ENCODE measurements around the gene TSHZ2. TPM values are rescaled to one million over a fixed set of nuclear protein-coding genes. Genes with fewer than 3 reads are reported as not detected.
"Not testable (repeated sequence)": the region's sequence is repeated elsewhere in the genome, so short reads cannot be mapped to it uniquely, and the experiment has no call there.

TSHZ2 gene
- total and polyA plus RNA-seq, 3 donors from 2014 or later, result 13.0 to 41.9 (median 40.4) TPM

DNA sequence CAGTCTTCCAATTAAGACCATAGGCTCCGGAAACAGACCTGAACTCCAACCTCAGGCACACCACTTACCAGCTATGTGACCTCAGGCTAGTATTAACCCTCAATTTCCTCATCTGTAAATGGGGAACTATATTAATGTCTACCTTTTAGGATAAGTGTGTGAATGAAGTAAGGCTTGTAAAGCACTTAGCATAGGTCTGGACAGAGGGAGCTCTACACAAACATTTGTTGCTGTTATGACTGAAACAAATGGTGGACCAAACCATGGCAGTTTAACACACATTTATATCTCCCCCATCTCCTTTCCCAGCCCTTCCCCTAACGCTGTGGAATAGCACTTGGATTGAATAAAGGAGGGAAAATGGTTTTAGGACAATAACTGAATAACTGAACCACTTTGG, 48.7 kb downstream of the TSHZ2 start:
- H3K36me3 ChIP-seq (ENCODE audit: low read depth, missing control alignments), result no peaks in the 10 kb centered on the region
- no peaks in the 10 kb centered on the region for H3K9me3 ChIP-seq
- no peaks in the 10 kb centered on the region for H3K4me1 ChIP-seq
- no peak overlapping the region for H3K27ac ChIP-seq
- H3K4me3 ChIP-seq, result no peak overlapping the region
- H3K27me3 ChIP-seq, result no peaks in the 10 kb centered on the region
- intact Hi-C loops (cut with DNase I; ENCODE audit: low total_unique reads), result no loop called here
- DNase-seq, result no peak
- 62 to 75% methylated on average over 2 of the region's 2 CpGs for WGBS, 2 donors
- no peak for TF ChIP-seq POLR2A (IDR thresholded peaks at IDR 0.05)
- TF ChIP-seq, protein P1, sequence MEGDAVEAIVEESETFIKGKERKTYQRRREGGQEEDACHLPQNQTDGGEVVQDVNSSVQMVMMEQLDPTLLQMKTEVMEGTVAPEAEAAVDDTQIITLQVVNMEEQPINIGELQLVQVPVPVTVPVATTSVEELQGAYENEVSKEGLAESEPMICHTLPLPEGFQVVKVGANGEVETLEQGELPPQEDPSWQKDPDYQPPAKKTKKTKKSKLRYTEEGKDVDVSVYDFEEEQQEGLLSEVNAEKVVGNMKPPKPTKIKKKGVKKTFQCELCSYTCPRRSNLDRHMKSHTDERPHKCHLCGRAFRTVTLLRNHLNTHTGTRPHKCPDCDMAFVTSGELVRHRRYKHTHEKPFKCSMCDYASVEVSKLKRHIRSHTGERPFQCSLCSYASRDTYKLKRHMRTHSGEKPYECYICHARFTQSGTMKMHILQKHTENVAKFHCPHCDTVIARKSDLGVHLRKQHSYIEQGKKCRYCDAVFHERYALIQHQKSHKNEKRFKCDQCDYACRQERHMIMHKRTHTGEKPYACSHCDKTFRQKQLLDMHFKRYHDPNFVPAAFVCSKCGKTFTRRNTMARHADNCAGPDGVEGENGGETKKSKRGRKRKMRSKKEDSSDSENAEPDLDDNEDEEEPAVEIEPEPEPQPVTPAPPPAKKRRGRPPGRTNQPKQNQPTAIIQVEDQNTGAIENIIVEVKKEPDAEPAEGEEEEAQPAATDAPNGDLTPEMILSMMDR (IDR thresholded peaks at IDR 0.05), result no peak

DNA sequence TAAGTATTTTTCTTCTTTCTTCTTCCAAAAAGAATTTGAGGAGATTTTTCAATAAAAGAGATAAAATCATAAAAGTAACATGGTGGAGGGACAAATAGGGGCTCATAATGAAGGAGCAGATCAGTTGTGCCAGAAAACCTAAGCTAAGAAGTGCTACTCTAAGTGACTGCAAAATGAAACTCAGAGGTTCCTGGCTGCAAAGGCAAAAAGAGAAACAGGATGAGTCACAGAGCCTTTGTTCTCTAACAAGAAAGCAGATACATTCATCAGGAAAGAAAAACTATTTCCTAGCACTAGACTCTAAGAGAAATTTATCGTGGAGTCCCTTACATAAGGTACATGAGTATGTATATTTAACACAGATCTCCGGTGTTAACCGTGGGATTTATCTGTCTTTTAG, 49.8 kb downstream of the TSHZ2 start:
- no peak overlapping the region for H3K27ac ChIP-seq
- WGBS, 2 donors, result 90% methylated on average over 3 of the region's 3 CpGs
- TF ChIP-seq, protein P1 (IDR thresholded peaks at IDR 0.05), result no peak
- H3K4me3 ChIP-seq, result no peak overlapping the region
- no peaks in the 10 kb centered on the region for H3K9me3 ChIP-seq
- H3K4me1 ChIP-seq, result no peaks in the 10 kb centered on the region
- no peak for DNase-seq
- no peaks in the 10 kb centered on the region for H3K36me3 ChIP-seq (ENCODE audit: low read depth, missing control alignments)
- intact Hi-C loops (cut with DNase I; ENCODE audit: low total_unique reads), result no loop called here
- no peaks in the 10 kb centered on the region for H3K27me3 ChIP-seq

DNA sequence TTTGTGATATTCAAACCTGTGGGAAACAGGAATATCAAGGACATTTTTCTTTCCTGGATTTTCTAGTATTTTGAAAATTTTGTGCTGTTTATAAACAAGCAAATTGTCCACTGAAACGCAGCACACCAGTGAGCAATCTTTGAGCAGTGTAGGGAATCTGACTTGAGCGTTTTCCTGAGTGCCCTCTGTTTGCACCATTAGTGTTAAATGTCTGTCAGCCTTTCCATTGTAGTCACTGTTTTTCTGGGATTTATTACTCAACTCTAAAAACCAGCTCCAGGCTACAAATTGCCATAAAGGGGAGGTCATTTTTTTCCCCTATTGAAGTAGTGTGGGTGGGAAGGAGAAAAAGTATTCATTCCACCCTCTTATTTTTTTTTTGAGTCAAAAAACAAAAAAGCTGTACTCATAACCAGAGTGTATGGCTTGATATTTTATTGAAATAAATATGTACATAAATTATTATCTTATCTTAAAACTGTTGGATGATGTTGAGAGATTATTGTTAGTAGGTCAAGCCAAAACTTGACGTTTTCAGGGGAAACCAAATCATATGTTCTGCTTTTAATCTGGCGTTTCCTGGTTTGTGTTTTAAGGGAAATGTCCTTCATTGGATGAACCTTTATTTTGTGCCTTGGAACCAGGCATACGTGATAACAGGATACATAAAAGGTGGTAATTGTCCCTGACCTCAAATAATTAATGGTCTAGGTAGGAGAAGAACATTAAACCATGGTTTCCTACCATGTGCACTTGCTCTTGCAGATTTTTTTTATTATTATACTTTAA, 51.8 kb downstream of the TSHZ2 start:
- intact Hi-C loops (cut with DNase I; ENCODE audit: low total_unique reads), result no loop called here
- DNase-seq, result no peak
- TF ChIP-seq, protein P1 (IDR thresholded peaks at IDR 0.05), result no peak
- TF ChIP-seq POLR2A (IDR thresholded peaks at IDR 0.05), result no peak
- Histone ChIP-seq H3K4me3 (no peak overlapping the region), H3K27me3 (no peaks in the 10 kb centered on the region), H3K9me3 (no peaks in the 10 kb centered on the region), H3K27ac (peak overlapping the region in 1 of 2 donors; percentile 10), H3K4me1 (no peaks in the 10 kb centered on the region), H3K36me3 (ENCODE audit: low read depth, missing control alignments) (no peaks in the 10 kb centered on the region)
- WGBS, 2 donors, result 49 to 53% methylated on average over 5 of the region's 5 CpGs

DNA sequence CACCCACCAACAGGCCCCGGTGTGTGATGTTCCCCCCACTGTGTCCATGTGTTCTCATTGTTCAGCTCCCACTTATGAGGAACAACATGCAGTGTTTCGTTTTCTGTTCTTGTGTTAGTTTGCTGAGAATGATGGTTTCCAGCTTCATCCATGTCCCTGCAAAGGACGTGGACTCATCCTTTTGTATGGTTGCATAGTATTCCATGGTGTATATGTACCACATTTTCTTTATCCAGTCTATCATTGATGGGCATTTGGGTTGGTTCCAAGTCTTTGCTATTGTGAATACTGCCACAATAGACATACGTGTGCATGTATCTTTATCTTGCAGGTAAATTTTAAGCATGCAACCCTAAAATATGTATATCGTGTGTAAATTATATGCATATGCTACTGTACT, 52.5 kb downstream of the TSHZ2 start:
- H3K27ac ChIP-seq; H3K4me1 ChIP-seq; H3K9me3 ChIP-seq; H3K36me3 ChIP-seq (ENCODE audit: low read depth, missing control alignments); DNase-seq; intact Hi-C loops (cut with DNase I; ENCODE audit: low total_unique reads); H3K27me3 ChIP-seq; H3K4me3 ChIP-seq: not testable (repeated sequence)
- 96% methylated on average over 5 of the region's 5 CpGs for WGBS, 2 donors

DNA sequence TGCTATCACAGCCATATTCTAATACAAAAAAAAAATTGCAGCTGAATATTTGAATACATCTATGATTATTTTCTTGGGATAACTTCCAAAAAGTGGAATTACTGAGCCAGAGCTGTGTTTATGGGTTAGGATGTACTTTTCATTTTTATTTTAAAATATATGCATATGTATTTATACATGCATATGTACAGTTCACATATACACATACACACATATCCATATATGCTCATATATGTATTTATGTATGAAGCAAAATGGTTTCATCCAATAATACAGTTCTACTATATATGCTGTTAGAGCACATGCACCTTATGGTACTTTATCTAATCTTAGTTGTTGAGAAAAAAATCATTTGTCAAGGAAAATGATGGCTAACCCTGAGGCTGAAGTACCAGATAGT, 54.9 kb downstream of the TSHZ2 start:
- intact Hi-C loops (cut with DNase I; ENCODE audit: low total_unique reads), result no loop called here

More for the DNA sequence above, 54.9 kb downstream of the TSHZ2 start:
- no peak for DNase-seq
- Histone ChIP-seq H3K27ac (no peak overlapping the region), H3K36me3 (ENCODE audit: low read depth, missing control alignments) (no peaks in the 10 kb centered on the region), H3K4me3 (no peak overlapping the region), H3K4me1 (no peaks in the 10 kb centered on the region), H3K27me3 (no peaks in the 10 kb centered on the region), H3K9me3 (no peaks in the 10 kb centered on the region)
- TF ChIP-seq POLR2A (IDR thresholded peaks at IDR 0.05), result no peak
- TF ChIP-seq, protein P1 (IDR thresholded peaks at IDR 0.05), result no peak

All from testis (tissue), 3 donors.